IMR-90 (cell line): ENCODE measurements around the gene CCDC88B. TPM values are rescaled to one million over a fixed set of nuclear protein-coding genes. Genes with fewer than 3 reads are reported as not detected.

Source experiments
- ATAC-seq: fragments of 200-7000 bp; cut with Tn5 transposase; 2 replicates; pipeline ENCODE4 v1.9.1; 2020; ENCODE audit warnings: low read depth, mild to moderate bottlenecking, moderate library complexity
- BruUV-seq: library from RNA; stranded (reverse); fragments of 400-500 nt; replicated peaks from 2 replicates; lab custom pipeline; 2021; lab: Mats Ljungman, UMichigan
- CTCF ChIA-PET: fragments of 300-600 bp; formaldehyde crosslinking; extraction: SDS; loops from one replicate; lab custom pipeline; 2021; ENCODE audit warnings: antibody characterized with exemption; lab: Yijun Ruan, JAX
- POLR2A ChIA-PET: fragments of 300-600 bp; sonication (Branson Sonifier 250); formaldehyde crosslinking; loops from one replicate; lab custom pipeline; 2022; ENCODE audit warnings: antibody characterized with exemption; ENCODE audit not compliant: unreplicated experiment; lab: Charles Lee
- DNase-seq: peaks from one replicate; pipeline ENCODE4 v3.0.0; 2013
- H2AFZ ChIP-seq: replicated peaks from 2 replicates; pipeline ENCODE3; 2013; ENCODE audit warnings: low read length, mild to moderate bottlenecking; ENCODE audit not compliant: poor library complexity
- H2AK5ac ChIP-seq: 2 replicates; pipeline ENCODE4 v1.6.1; 2013; ENCODE audit warnings: low read depth, low read length, inconsistent platforms
- H2AK9ac ChIP-seq: replicated peaks from 2 replicates; pipeline ENCODE3; 2013; ENCODE audit warnings: mild to moderate bottlenecking, low read depth, low read length, moderate library complexity; ENCODE audit not compliant: poor library complexity
- H2BK120ac ChIP-seq: 2 replicates; pipeline ENCODE4 v1.6.1; 2013; ENCODE audit warnings: low read depth, low read length, inconsistent platforms
- H2BK15ac ChIP-seq: 3 replicates; pipeline ENCODE4 v1.6.1; 2013; ENCODE audit warnings: low read depth, low read length, inconsistent platforms
- H2BK20ac ChIP-seq: 2 replicates; pipeline ENCODE4 v1.6.1; 2013; ENCODE audit warnings: low read depth, mild to moderate bottlenecking, inconsistent platforms, low read length, moderate library complexity
- H2BK5ac ChIP-seq: 2 replicates; pipeline ENCODE4 v1.6.1; 2013; ENCODE audit warnings: mild to moderate bottlenecking, low read depth, low read length, inconsistent platforms; ENCODE audit not compliant: poor library complexity, severe bottlenecking
- H3K14ac ChIP-seq: replicated peaks from 2 replicates; pipeline ENCODE4 v1.6.1; 2013; ENCODE audit warnings: low read depth, low read length, inconsistent platforms
- H3K18ac ChIP-seq: 2 replicates; pipeline ENCODE4 v1.6.1; 2013; ENCODE audit warnings: low read depth, low read length, control low read depth
- H3K23ac ChIP-seq: 2 replicates; pipeline ENCODE4 v1.6.1; 2013; ENCODE audit warnings: low read depth, low read length, inconsistent platforms
- H3K27ac ChIP-seq: 2 replicates; pipeline ENCODE4 v1.5.1; 2013; ENCODE audit warnings: mild to moderate bottlenecking, control low read depth, low read length; ENCODE audit not compliant: insufficient read depth
- H3K27me3 ChIP-seq: 2 replicates; pipeline ENCODE4 v1.6.1; 2013; ENCODE audit warnings: low read length; ENCODE audit not compliant: control insufficient read depth, insufficient read depth
- H3K36me3 ChIP-seq: 2 replicates; pipeline ENCODE4 v1.6.1; 2013; ENCODE audit warnings: low read length, mixed read lengths; ENCODE audit not compliant: control insufficient read depth, insufficient read depth
- H3K4ac ChIP-seq: 2 replicates; pipeline ENCODE4 v1.6.1; 2013; ENCODE audit warnings: low read depth, low read length, inconsistent platforms
- H3K4me1 ChIP-seq: 2 replicates; pipeline ENCODE4 v1.6.1; 2013; ENCODE audit warnings: low read length, mixed read lengths; ENCODE audit not compliant: control insufficient read depth, insufficient read depth
- H3K4me2 ChIP-seq: 2 replicates; pipeline ENCODE4 v1.6.1; 2013; ENCODE audit warnings: low read depth, mild to moderate bottlenecking, control low read depth, low read length, moderate library complexity
- H3K4me3 ChIP-seq: 2 replicates; pipeline ENCODE4 v1.5.1; 2013; ENCODE audit warnings: low read depth, mild to moderate bottlenecking, control low read depth, low read length, moderate library complexity; ENCODE audit not compliant: insufficient read depth
- H3K56ac ChIP-seq: 2 replicates; pipeline ENCODE4 v1.6.1; 2013; ENCODE audit warnings: low read length, inconsistent platforms; ENCODE audit not compliant: insufficient read depth; ENCODE audit errors: extremely low read depth
- H3K79me1 ChIP-seq, 2 experiments: 2 replicates each; pipeline ENCODE4 v1.6.1; 2013; ENCODE audit warnings: low read length in 2 of 2, inconsistent platforms in 1 of 2, low read depth in 1 of 2
- H3K9ac ChIP-seq: 2 replicates; pipeline ENCODE4 v1.6.1; 2013; ENCODE audit warnings: low read depth, low read length, control low read depth
- H3K9me1 ChIP-seq: 2 replicates; pipeline ENCODE4 v1.6.1; 2013; ENCODE audit warnings: low read length, inconsistent platforms; ENCODE audit not compliant: insufficient read depth
- H3K9me3 ChIP-seq: 2 replicates; pipeline ENCODE4 v1.6.1; 2013; ENCODE audit warnings: low read length; ENCODE audit not compliant: control insufficient read depth, insufficient read depth
- H4K20me1 ChIP-seq: 2 replicates; pipeline ENCODE4 v1.6.1; 2013; ENCODE audit warnings: low read length, inconsistent platforms; ENCODE audit not compliant: insufficient read depth
- H4K5ac ChIP-seq: 2 replicates; pipeline ENCODE4 v1.6.1; 2013; ENCODE audit warnings: mild to moderate bottlenecking, low read depth, low read length, control low read depth
- H4K8ac ChIP-seq, 2 experiments: 2 replicates each; pipeline ENCODE4 v1.6.1; 2013; ENCODE audit warnings: low read depth in 2 of 2, low read length in 2 of 2, control low read depth in 1 of 2, inconsistent platforms in 1 of 2
- H4K91ac ChIP-seq: 2 replicates; pipeline ENCODE4 v1.6.1; 2013; ENCODE audit warnings: low read depth, low read length, inconsistent platforms; ENCODE audit not compliant: insufficient read depth
- BHLHE40 ChIP-seq: fragments of 150-350 bp; IDR thresholded peaks from 2 replicates; pipeline ENCODE4 v1.6.1; 2016; ENCODE audit warnings: mild to moderate bottlenecking, low read depth, low read length
- CEBPB ChIP-seq: IDR thresholded peaks from 2 replicates; pipeline ENCODE4 v1.6.1; 2012; ENCODE audit warnings: low read depth, low read length, improper control_type of control experiment
- CTCF ChIP-seq: conservative IDR thresholded peaks from 2 replicates; pipeline ENCODE4 v1.5.1; 2012; ENCODE audit warnings: mild to moderate bottlenecking, low read depth, low read length, improper control_type of control experiment
- ELK1 ChIP-seq: fragments of 150-350 bp; IDR thresholded peaks from 2 replicates; pipeline ENCODE4 v1.6.1; 2016; ENCODE audit warnings: low read depth, mild to moderate bottlenecking, low read length, moderate library complexity, borderline replicate concordance
- MAZ ChIP-seq: IDR thresholded peaks from 2 replicates; pipeline ENCODE4 v1.6.1; 2012; ENCODE audit warnings: low read depth, mild to moderate bottlenecking, low read length, improper control_type of control experiment, moderate library complexity, borderline replicate concordance
- NFE2L2 ChIP-seq: fragments of 150-350 bp; IDR thresholded peaks from 2 replicates; pipeline ENCODE4 v1.6.1; 2016; ENCODE audit warnings: low read depth, mild to moderate bottlenecking, low read length
- POLR2A ChIP-seq: IDR thresholded peaks from 2 replicates; pipeline ENCODE4 v1.6.1; 2012; ENCODE audit warnings: mild to moderate bottlenecking, low read depth, low read length
- RAD21 ChIP-seq: IDR thresholded peaks from 2 replicates; pipeline ENCODE4 v1.6.1; 2012; ENCODE audit warnings: low read length, improper control_type of control experiment
- SMC3 ChIP-seq: fragments of 150-350 bp; IDR thresholded peaks from 2 replicates; pipeline ENCODE4 v1.6.1; 2016; ENCODE audit warnings: low read depth, mild to moderate bottlenecking, antibody characterized with exemption, low read length, moderate library complexity
- USF2 ChIP-seq: fragments of 150-350 bp; IDR thresholded peaks from 2 replicates; pipeline ENCODE4 v1.6.1; 2017; ENCODE audit warnings: mild to moderate bottlenecking, antibody characterized with exemption, low read length, low read depth
- WGBS, 2 experiments: methylation state at CpG; one replicate each; pipeline versions ENCODE4 v1.1.5 to v1.1.7; 2013; ENCODE audit warnings: missing lambda C conversion rate in 2 of 2; ENCODE audit not compliant: insufficient read length in 1 of 2; ENCODE audit errors: extremely low coverage in 2 of 2; 5-methylcytosine and 5-hydroxymethylcytosine counted together
- dilution Hi-C: fragments of 300-500 bp; cut with HindIII; formaldehyde crosslinking; loops from one replicate; pipeline ENCODE4 v1.14.3; 2018; ENCODE audit warnings: low sequenced_read_pairs; ENCODE audit not compliant: unreplicated experiment
- in situ Hi-C: fragments of 300-500 bp; cut with MboI; formaldehyde crosslinking; loops from 3 replicates; pipeline ENCODE4 v1.14.3; 2019; ENCODE audit warnings: low sequenced_read_pairs, inconsistent platforms, mixed read lengths
- intact Hi-C: fragments of 100-400 bp; cut with micrococcal nuclease; formaldehyde crosslinking; loops from 2 replicates; pipeline ENCODE4 v1.10.0; 2022
- polyA plus RNA-seq, 3 experiments: library from polyadenylated mRNA; depleted of rRNA; stranded (reverse); fragments of >200 nt; gene quantifications; 2 replicates each; pipeline ENCODE4 v1.2.3, GENCODE V29; 2012; ENCODE audit warnings: low replicate concordance in 1 of 3
- total RNA-seq: library from RNA; depleted of rRNA; stranded (reverse); fragments of >200 nt; gene quantifications from 2 replicates; pipeline ENCODE4 v1.2.3, GENCODE V29; 2012

CCDC88B gene
- total and polyA plus RNA-seq, 2 of the 4 experiments (the other 2 are of a cell fraction): 1.3 to 2.5 TPM

GRCh38 chr11:64406221-64406946 is 66.4 kb downstream of the CCDC88B start:
- Histone ChIP-seq H3K23ac (no peak overlapping the region), H3K4me2 (no peak overlapping the region), H3K14ac (no peak overlapping the region), H2AK9ac (no peak overlapping the region), H3K9me3 (peaks cover 5% of the 10 kb centered on the region), H3K4me3 (no peak overlapping the region), H4K20me1 (no peaks in the 10 kb centered on the region), H3K4me1 (no peaks in the 10 kb centered on the region), H2AFZ (no peak overlapping the region), H2BK15ac (no peak overlapping the region), H3K27ac (no peak overlapping the region), H3K4ac (no peak overlapping the region), H4K8ac (no peak overlapping the region), H3K9me1 (no peaks in the 10 kb centered on the region), H3K36me3 (no peaks in the 10 kb centered on the region), H3K9ac (no peak overlapping the region), H4K91ac (no peak overlapping the region), H3K56ac (no peak overlapping the region), H2BK120ac (no peak overlapping the region), H2AK5ac (no peak overlapping the region), H4K5ac (no peak overlapping the region), H2BK5ac (no peak overlapping the region), H3K18ac (no peak overlapping the region), H3K79me1 (no peaks in the 10 kb centered on the region), H3K27me3 (peaks cover 39% of the 10 kb centered on the region), H2BK20ac (no peak overlapping the region)
- dilution Hi-C loops (no loop called here), in situ Hi-C loops (no loop called here), intact Hi-C loops (no loop called here)
- 33% methylated on average over 2 of the region's 10 CpGs; no CpG with 5 or more reads in 1 of the 2 experiments for WGBS, 2 experiments
- POLR2A ChIA-PET: no interaction called here
- no TSS peak for BruUV-seq
- CTCF ChIA-PET: no interaction called here
- no peak for TF ChIP-seq NFE2L2
- TF ChIP-seq CEBPB: no peak
- no peak for TF ChIP-seq CTCF
- no peak for TF ChIP-seq MAZ
- TF ChIP-seq ELK1: no peak
- no peak for TF ChIP-seq BHLHE40
- no peak for TF ChIP-seq USF2
- no peak for TF ChIP-seq RAD21
- TF ChIP-seq SMC3: no peak
- no peak for TF ChIP-seq POLR2A
- ATAC-seq (peak; percentile 42), DNase-seq (peak; percentile 6)
